Measurements from ENCODE around the gene ZNF845.

DNA sequence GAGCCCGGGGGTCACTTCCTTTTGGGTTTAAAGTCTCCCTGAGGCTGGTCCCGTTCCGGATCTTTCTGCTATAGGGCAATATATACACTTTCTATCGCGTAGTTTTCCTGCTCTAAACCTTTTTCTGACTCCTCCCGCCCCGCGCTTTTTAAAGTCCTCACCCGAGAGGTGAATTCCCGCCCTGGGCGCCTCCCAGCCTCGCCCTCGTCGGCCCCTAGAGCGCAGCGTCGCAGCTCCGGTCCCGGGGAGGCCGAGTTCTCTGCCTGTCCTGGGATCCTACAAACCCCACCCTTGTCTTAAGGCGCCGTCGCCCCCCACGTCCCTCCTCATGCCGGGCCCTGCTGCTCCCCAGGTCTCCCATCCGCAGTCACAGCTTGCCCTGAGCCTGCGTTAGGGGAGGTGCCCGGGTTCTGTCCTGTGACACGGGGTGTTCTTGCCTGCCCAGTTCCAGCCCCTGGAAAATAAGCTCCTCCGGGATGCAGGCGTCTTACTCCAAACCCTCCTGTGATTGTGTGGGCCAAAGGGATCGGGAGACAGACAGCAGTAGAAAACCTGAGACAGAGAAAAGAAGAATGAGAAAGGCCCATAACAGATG, 32.4 kb downstream of the ZNF845 start:
- TF ChIP-seq, protein P1, sequence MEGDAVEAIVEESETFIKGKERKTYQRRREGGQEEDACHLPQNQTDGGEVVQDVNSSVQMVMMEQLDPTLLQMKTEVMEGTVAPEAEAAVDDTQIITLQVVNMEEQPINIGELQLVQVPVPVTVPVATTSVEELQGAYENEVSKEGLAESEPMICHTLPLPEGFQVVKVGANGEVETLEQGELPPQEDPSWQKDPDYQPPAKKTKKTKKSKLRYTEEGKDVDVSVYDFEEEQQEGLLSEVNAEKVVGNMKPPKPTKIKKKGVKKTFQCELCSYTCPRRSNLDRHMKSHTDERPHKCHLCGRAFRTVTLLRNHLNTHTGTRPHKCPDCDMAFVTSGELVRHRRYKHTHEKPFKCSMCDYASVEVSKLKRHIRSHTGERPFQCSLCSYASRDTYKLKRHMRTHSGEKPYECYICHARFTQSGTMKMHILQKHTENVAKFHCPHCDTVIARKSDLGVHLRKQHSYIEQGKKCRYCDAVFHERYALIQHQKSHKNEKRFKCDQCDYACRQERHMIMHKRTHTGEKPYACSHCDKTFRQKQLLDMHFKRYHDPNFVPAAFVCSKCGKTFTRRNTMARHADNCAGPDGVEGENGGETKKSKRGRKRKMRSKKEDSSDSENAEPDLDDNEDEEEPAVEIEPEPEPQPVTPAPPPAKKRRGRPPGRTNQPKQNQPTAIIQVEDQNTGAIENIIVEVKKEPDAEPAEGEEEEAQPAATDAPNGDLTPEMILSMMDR (conservative IDR thresholded peaks at IDR 0.05; ENCODE audit: low read depth, low read length) = no peak
- no peak for TF ChIP-seq EZH2phosphoT487 (IDR thresholded peaks at IDR 0.05; ENCODE audit: borderline replicate concordance, low read length)
